ENCODE results near the gene MAML1. TPM values are rescaled to one million over a fixed set of nuclear protein-coding genes. Genes with fewer than 3 reads are reported as not detected.

Gene MAML1
- total RNA-seq, 1 donor from 2014 or later, result 27.8 TPM

- Histone ChIP-seq H3K9me3 (no peaks in the 10 kb centered on the region), H3K27me3 (ENCODE audit: low read depth) (no peaks in the 10 kb centered on the region), H3K4me1 (peaks cover 28% of the 10 kb centered on the region), H3K27ac (no peak overlapping the region), H3K4me3 (no peak overlapping the region), H3K36me3 (peaks cover 60% of the 10 kb centered on the region)
- ATAC-seq, result no peak
- intact Hi-C loops (cut with DNase I), result no loop called here
- DNase-seq, result no peak
- no peak for TF ChIP-seq CTCF (IDR thresholded peaks at IDR 0.05)
These were observed 2.3 kb upstream of the MAML1 start for GRCh38 chr5:179730356-179730755.

DNA sequence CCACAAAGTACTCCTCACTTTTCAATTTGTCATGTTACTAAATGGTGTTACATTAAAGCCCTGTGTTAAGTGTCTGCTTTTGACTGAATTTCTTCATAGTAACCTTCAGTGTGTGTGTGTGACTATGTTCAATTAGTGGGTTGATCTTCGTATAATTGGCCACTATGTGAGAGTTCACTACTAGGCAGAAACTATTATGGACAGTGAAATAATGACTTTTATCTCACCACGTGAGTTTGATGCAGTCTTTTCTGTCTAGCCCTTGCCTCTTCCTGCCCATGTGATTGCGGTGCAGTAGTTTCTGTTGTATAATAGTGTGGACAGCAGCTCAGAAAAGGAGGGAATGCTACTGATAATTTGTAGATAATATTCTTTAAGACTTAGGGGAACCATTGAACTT is 1.8 kb upstream of the MAML1 start:
- intact Hi-C loops (cut with DNase I), result no loop called here
- no peak for ATAC-seq
- Histone ChIP-seq H3K4me3 (no peak overlapping the region), H3K27me3 (ENCODE audit: low read depth) (no peaks in the 10 kb centered on the region), H3K9me3 (no peaks in the 10 kb centered on the region), H3K36me3 (peaks cover 55% of the 10 kb centered on the region), H3K27ac (no peak overlapping the region), H3K4me1 (peaks cover 33% of the 10 kb centered on the region)
- DNase-seq, result no peak
- TF ChIP-seq CTCF (IDR thresholded peaks at IDR 0.05), result no peak

DNA sequence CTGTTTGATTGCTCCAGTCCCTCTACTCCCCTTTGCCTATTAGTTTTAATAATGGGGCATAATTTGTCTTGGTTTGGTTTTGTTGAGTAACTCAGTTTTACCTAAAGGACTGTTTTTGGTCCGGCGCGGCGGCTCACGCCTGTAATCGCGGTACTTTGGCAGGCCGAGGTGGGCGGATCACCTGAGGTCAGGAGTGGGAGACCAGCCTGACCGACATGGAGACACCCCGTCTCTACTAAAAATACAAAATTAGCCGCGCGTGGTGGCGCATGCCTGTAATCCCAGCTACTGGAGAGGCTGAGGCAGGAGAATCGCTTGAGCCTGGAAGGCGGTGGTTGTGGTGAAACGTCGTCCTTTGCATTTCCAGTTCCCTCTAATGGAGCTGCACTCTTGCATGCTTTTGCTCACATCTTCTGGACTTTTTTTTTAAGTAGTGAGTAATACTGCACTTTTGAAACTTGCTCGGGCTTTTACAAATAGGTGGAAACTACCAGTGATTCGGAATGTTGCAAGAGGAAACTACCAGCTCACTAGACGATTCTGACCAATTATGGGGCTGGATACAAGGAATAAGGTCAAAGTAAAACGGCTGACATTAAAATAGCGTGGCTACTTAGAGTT is 721 bp upstream of the MAML1 start:
- intact Hi-C loops (cut with DNase I), result no loop called here
- peaks cover 43% of the 10 kb centered on the region for H3K4me1 ChIP-seq
- peaks cover 45% of the 10 kb centered on the region for H3K36me3 ChIP-seq
- DNase-seq (peak; percentile 57), ATAC-seq (peak; percentile 25 to 29)
- no peak for TF ChIP-seq CTCF (IDR thresholded peaks at IDR 0.05)
- H3K4me3 ChIP-seq, result peak overlapping the region; percentile 77
- no peaks in the 10 kb centered on the region for H3K27me3 ChIP-seq (ENCODE audit: low read depth)
- no peaks in the 10 kb centered on the region for H3K9me3 ChIP-seq
- peak overlapping the region; percentile 75 for H3K27ac ChIP-seq

- H3K4me1 ChIP-seq, result peaks cover 56% of the 10 kb centered on the region
- DNase-seq, result peak; percentile 64
These were observed 523 bp downstream of the MAML1 start for GRCh38 chr5:179732918-179733771.

DNA sequence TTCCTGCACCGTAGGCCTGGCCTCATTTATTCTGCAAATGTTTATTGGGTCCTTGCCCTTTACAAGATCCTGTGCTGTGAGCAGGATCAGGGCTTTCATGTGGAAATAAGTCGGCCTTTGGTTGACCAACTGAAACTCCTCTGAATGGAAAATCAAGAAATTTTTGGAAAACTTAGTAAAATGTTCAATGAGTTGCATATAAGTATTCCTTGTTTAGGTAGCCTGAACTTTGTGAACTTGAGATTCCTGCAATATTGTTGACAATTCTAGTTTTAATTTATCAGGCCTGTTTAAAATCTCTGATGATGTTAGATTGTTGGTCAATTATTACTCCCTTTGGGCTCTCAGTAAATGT is 1.1 kb downstream of the MAML1 start:
- intact Hi-C loops (cut with DNase I), result no loop called here
- Histone ChIP-seq H3K4me1 (peaks cover 62% of the 10 kb centered on the region), H3K27me3 (ENCODE audit: low read depth) (no peaks in the 10 kb centered on the region), H3K36me3 (peaks cover 36% of the 10 kb centered on the region), H3K9me3 (no peaks in the 10 kb centered on the region), H3K27ac (peak overlapping the region; percentile 94), H3K4me3 (peak overlapping the region; percentile 77)
- TF ChIP-seq CTCF (IDR thresholded peaks at IDR 0.05), result no peak
- DNase-seq (no peak), ATAC-seq (no peak)

More at GRCh38 chr5:179732918-179733771, 523 bp downstream of the MAML1 start:
- peak overlapping the region; percentile 94 for H3K27ac ChIP-seq
- H3K36me3 ChIP-seq, result peaks cover 37% of the 10 kb centered on the region
- H3K27me3 ChIP-seq (ENCODE audit: low read depth), result no peaks in the 10 kb centered on the region
- peak; percentile 75 to 78 for ATAC-seq
- TF ChIP-seq CTCF (IDR thresholded peaks at IDR 0.05), result no peak
- peak overlapping the region; percentile 77 for H3K4me3 ChIP-seq
- H3K9me3 ChIP-seq, result no peaks in the 10 kb centered on the region
- intact Hi-C loops (cut with DNase I), result no loop called here

Data from lower lobe of right lung (tissue), 2 donors.